ENCODE measurements around the gene RPTOR. TPM values are rescaled to one million over a fixed set of nuclear protein-coding genes. Genes with fewer than 3 reads are reported as not detected.

RPTOR gene
- total and polyA plus RNA-seq, 3 experiments from 2014 or later, result 7.9 to 69.4 (median 63.9) TPM

- Histone ChIP-seq H3K4me3 (ENCODE audit: low read length) (no peak overlapping the region), H3K27me3 (ENCODE audit: insufficient read depth, low read length, poor library complexity, severe bottlenecking) (no peaks in the 10 kb centered on the region), H3K9me3 (ENCODE audit: low read length) (no peaks in the 10 kb centered on the region), H3K4me1 (ENCODE audit: insufficient read depth, low read length) (no peaks in the 10 kb centered on the region), H3K27ac (ENCODE audit: low read depth, low read length) (no peak overlapping the region), H3K36me3 (ENCODE audit: insufficient read depth, low read length) (no peaks in the 10 kb centered on the region)
- H3K36me3 Mint-ChIP-seq, result no peaks in the 10 kb centered on the region
- no peaks in the 10 kb centered on the region for H3K9me3 Mint-ChIP-seq
- ChIA-PET CTCF (no interaction called here), POLR2A (no interaction called here)
- peaks cover 10 to 14% of the 10 kb centered on the region in 2 donors for H3K27me3 Mint-ChIP-seq
- H3K27ac Mint-ChIP-seq, result no peak overlapping the region
- H3K4me1 Mint-ChIP-seq, result no peaks in the 10 kb centered on the region
- H3K4me3 Mint-ChIP-seq, result no peak overlapping the region
- DNase-seq, result no peak
Observed at GRCh38 chr17:80518392-80518791, 26.2 kb upstream of the RPTOR start.

DNA sequence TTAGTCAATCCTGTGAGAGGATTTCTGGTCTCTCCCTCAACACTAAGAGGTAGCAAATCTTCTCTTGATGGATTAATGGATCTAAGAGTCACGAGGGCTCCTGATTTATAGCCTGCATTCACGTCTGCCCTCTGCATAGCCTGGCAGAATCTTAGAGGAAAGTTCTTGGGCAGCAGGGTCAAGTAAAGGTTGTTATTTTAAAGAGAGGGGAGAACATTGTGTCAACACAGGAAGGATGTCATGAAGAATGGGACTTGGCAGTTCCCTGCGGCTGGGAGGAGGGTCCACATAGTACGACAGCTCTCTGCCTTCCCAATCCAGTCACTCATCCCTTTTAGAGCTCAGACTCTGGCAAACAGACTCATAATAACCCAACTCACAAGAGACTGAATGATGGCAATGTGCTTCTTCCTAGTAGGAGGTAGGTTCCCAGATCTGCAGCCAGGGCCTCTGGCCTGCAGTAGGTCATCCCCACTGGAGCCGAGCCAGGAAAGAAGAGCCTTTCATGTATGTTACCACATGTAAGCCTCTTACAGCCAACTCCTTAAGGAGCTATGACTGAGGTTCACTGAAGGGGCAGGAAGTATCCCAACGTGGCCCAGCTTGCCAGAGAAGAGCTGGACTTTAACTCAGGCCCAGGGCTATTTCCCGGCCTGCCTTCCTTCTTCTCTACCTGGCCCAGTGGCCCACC is 25.4 kb upstream of the RPTOR start:
- H3K27me3 Mint-ChIP-seq, result peaks cover 13 to 17% of the 10 kb centered on the region in 2 donors
- no peaks in the 10 kb centered on the region for H3K9me3 Mint-ChIP-seq
- DNase-seq, result no peak
- H3K4me1 Mint-ChIP-seq, result no peaks in the 10 kb centered on the region
- CTCF ChIA-PET, result no interaction called here
- H3K36me3 ChIP-seq (ENCODE audit: insufficient read depth, low read length), result no peaks in the 10 kb centered on the region
- no peak overlapping the region for H3K4me3 Mint-ChIP-seq
- H3K27ac Mint-ChIP-seq, result no peak overlapping the region
- POLR2A ChIA-PET, result no interaction called here
- no peaks in the 10 kb centered on the region for H3K27me3 ChIP-seq (ENCODE audit: insufficient read depth, low read length, poor library complexity, severe bottlenecking)
- H3K4me1 ChIP-seq (ENCODE audit: insufficient read depth, low read length), result no peaks in the 10 kb centered on the region
- no peaks in the 10 kb centered on the region for H3K36me3 Mint-ChIP-seq
- no peaks in the 10 kb centered on the region for H3K9me3 ChIP-seq (ENCODE audit: low read length)
- H3K27ac ChIP-seq (ENCODE audit: low read depth, low read length), result no peak overlapping the region
- H3K4me3 ChIP-seq (ENCODE audit: low read length), result no peak overlapping the region

DNA sequence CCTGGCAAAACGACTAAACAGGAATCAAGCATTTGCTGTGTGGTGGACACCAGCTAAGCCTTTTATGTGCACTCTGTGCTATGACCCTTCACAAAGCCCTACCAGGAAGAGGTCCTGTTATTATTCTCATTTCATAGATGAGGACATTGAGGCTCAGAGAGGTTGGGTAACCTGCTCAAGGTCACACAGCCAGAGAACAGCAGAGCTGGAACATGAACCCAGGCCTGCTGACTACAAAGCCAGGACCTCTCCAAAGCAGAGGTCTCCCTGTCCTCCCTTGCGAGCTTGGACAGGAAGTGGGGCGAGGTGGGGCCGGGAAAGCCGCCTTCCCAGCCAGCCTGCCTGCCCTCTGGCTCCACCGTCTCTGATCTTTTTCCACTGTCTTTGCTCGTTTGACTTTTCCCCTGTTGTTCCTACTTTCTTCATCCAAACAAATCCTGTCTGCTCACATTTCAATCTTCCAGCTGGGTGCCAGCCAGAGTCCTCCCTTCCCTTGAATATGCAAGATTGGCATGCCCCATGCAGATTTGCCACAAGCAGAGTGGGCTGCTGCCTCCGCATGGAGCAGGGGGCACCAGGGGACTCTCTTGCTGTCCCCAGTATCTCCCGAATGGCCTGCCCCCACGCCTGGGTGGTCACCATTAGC is 23.7 kb upstream of the RPTOR start:
- Histone ChIP-seq H3K36me3 (ENCODE audit: insufficient read depth, low read length) (no peaks in the 10 kb centered on the region), H3K27ac (ENCODE audit: low read depth, low read length) (no peak overlapping the region), H3K4me1 (ENCODE audit: insufficient read depth, low read length) (no peaks in the 10 kb centered on the region), H3K27me3 (ENCODE audit: insufficient read depth, low read length, poor library complexity, severe bottlenecking) (no peaks in the 10 kb centered on the region), H3K9me3 (ENCODE audit: low read length) (no peaks in the 10 kb centered on the region), H3K4me3 (ENCODE audit: low read length) (no peak overlapping the region)
- ChIA-PET CTCF (no interaction called here), POLR2A (no interaction called here)
- no peaks in the 10 kb centered on the region for H3K36me3 Mint-ChIP-seq
- no peaks in the 10 kb centered on the region for H3K4me1 Mint-ChIP-seq
- no peak overlapping the region for H3K27ac Mint-ChIP-seq
- H3K4me3 Mint-ChIP-seq, result no peak overlapping the region
- H3K27me3 Mint-ChIP-seq, result peaks cover 19 to 21% of the 10 kb centered on the region in 2 donors
- DNase-seq, result no peak
- H3K9me3 Mint-ChIP-seq, result no peaks in the 10 kb centered on the region

DNA sequence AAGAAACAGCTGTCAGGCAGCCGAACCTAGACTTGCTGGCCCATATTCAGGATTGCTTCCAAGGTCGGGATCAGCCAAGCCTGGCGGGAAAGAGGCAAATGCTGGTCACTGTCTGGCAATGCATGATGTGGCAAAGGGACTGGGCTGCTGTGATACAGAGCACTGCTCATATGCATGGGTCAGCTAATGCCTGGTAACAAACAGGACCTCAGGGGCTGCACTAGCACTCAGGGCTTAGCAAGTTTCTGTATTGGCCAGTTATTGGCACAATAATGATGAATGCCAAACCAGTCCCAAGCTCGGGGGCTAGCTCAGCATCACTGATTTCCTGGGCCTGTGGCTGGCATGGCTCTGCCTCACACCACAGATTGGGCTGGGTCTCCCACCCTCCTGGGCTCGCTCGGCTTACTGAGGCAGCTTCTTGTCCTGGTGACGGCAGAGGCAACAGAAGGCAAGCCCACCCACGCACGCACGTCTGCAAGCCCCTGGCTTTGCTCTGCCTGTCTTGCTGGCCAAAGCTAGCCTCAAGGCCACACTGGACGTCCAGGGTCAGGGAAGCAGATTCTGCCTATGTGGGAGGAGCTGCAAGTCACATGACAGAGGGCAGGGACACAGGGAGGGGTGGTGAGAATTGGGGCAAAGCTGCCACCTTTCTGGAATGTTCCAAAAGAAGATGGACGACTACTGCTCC is 21.4 kb upstream of the RPTOR start:
- Histone ChIP-seq H3K9me3 (ENCODE audit: low read length) (no peaks in the 10 kb centered on the region), H3K4me3 (ENCODE audit: low read length) (no peak overlapping the region), H3K27ac (ENCODE audit: low read depth, low read length) (no peak overlapping the region), H3K36me3 (ENCODE audit: insufficient read depth, low read length) (no peaks in the 10 kb centered on the region), H3K4me1 (ENCODE audit: insufficient read depth, low read length) (no peaks in the 10 kb centered on the region), H3K27me3 (ENCODE audit: insufficient read depth, low read length, poor library complexity, severe bottlenecking) (no peaks in the 10 kb centered on the region)
- ChIA-PET CTCF (no interaction called here), POLR2A (no interaction called here)
- no peaks in the 10 kb centered on the region for H3K9me3 Mint-ChIP-seq
- H3K4me1 Mint-ChIP-seq, result no peaks in the 10 kb centered on the region
- H3K4me3 Mint-ChIP-seq, result no peak overlapping the region
- no peaks in the 10 kb centered on the region for H3K36me3 Mint-ChIP-seq
- H3K27me3 Mint-ChIP-seq, result peaks cover 24 to 36% of the 10 kb centered on the region in 2 donors
- no peak for DNase-seq
- H3K27ac Mint-ChIP-seq, result no peak overlapping the region

DNA sequence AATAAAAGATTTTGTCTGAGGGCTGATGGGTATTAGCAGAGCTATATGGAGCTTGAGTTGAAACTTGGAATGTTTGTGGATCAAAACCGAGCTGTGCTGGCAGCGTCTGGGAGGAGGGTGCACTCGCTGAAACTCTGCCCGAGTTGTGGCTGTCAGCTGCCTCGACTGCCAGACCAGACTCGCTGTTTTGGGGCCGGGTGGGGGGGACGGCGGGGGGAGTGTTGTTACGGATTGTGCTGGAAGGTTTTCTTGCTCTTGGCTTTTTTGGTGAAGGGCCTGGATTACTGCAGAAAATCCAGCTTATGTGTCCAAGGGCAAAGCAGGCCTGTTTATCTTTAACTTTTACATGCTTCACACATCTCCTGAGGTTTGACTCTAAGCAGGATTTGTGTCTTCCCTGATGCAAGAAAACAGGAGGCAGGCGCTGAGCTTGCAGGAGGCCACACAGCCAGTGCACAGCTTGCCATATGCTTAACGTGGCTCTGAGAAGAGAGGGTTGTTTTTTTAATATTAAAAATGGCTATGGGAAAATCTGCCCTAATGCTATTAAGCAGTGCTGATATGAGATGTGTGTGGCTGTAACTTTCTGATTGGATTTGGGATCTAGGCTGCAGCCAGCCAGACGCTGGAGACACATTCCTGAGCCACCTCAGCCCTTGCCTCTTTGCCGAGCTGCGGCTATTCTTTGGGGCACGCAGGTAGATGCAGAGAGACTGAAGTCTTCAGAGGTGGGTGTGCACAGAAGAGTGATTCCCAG is 20.5 kb upstream of the RPTOR start:
- ChIA-PET CTCF (no interaction called here), POLR2A (no interaction called here)
- Histone ChIP-seq H3K27me3 (ENCODE audit: insufficient read depth, low read length, poor library complexity, severe bottlenecking) (no peaks in the 10 kb centered on the region), H3K36me3 (ENCODE audit: insufficient read depth, low read length) (no peaks in the 10 kb centered on the region), H3K27ac (ENCODE audit: low read depth, low read length) (no peak overlapping the region), H3K4me3 (ENCODE audit: low read length) (no peak overlapping the region), H3K9me3 (ENCODE audit: low read length) (no peaks in the 10 kb centered on the region), H3K4me1 (ENCODE audit: insufficient read depth, low read length) (no peaks in the 10 kb centered on the region)
- Mint-ChIP-seq H3K4me1 (no peaks in the 10 kb centered on the region), H3K4me3 (no peak overlapping the region), H3K27ac (no peak overlapping the region), H3K27me3 (peaks cover 25 to 37% of the 10 kb centered on the region in 2 donors), H3K36me3 (no peaks in the 10 kb centered on the region), H3K9me3 (no peaks in the 10 kb centered on the region)
- no peak for DNase-seq

DNA sequence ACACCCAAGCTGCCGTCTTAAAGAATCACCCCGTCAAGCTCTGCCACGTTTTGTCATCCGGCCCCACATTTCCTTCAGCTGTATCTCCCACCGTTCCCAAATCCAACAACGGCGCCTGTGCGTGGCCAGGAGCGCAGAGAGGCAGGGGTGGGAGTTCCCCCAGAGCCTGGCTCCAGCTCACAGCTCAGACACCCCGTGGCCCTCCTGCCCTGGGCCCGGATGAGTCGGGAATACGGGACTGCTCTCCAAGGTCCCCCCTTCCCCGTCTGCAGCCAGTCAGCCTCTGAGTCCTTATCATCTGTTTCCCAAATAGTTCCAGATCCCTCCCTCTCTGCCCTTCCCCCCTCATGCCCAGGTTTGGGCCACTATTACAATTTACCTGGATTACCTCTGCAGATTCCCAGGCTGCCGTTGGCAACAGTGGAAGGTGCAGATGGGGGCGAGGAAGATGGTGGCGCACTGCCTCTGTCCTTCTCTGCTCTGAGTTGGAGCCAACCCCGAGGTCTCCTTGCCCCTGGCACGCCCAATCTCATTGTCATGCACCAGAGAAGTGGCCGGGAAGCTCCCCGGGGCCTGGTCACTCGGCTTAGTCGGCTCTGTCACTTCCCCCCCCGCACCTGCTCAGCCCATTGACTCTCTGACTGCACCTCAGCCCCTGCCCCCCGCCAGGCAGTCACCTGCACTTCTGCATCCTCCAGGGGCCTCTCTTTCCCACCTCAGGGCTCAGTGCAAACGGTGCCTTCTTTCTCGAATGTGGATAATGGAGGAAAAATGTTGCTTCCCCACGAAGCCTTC is 18.3 kb upstream of the RPTOR start:
- Mint-ChIP-seq H3K4me3 (no peak overlapping the region), H3K4me1 (no peaks in the 10 kb centered on the region), H3K9me3 (no peaks in the 10 kb centered on the region), H3K36me3 (no peaks in the 10 kb centered on the region), H3K27ac (no peak overlapping the region), H3K27me3 (peaks cover 11 to 37% of the 10 kb centered on the region in 2 donors)
- H3K36me3 ChIP-seq (ENCODE audit: insufficient read depth, low read length), result no peaks in the 10 kb centered on the region
- ChIA-PET POLR2A (no interaction called here), CTCF (no interaction called here)
- H3K9me3 ChIP-seq (ENCODE audit: low read length), result no peaks in the 10 kb centered on the region
- no peak overlapping the region for H3K4me3 ChIP-seq (ENCODE audit: low read length)
- H3K27me3 ChIP-seq (ENCODE audit: insufficient read depth, low read length, poor library complexity, severe bottlenecking), result no peaks in the 10 kb centered on the region
- no peak overlapping the region for H3K27ac ChIP-seq (ENCODE audit: low read depth, low read length)
- no peaks in the 10 kb centered on the region for H3K4me1 ChIP-seq (ENCODE audit: insufficient read depth, low read length)
- no peak for DNase-seq

GRCh38 chr17:80527016-80527645 is 17.5 kb upstream of the RPTOR start:
- Histone ChIP-seq H3K27me3 (ENCODE audit: insufficient read depth, low read length, poor library complexity, severe bottlenecking) (no peaks in the 10 kb centered on the region), H3K4me1 (ENCODE audit: insufficient read depth, low read length) (no peaks in the 10 kb centered on the region), H3K36me3 (ENCODE audit: insufficient read depth, low read length) (no peaks in the 10 kb centered on the region), H3K9me3 (ENCODE audit: low read length) (no peaks in the 10 kb centered on the region), H3K4me3 (ENCODE audit: low read length) (no peak overlapping the region), H3K27ac (ENCODE audit: low read depth, low read length) (no peak overlapping the region)
- CTCF ChIA-PET, result no interaction called here
- Mint-ChIP-seq H3K27ac (no peak overlapping the region), H3K36me3 (no peaks in the 10 kb centered on the region), H3K27me3 (peaks cover 11 to 42% of the 10 kb centered on the region in 2 donors), H3K4me1 (no peaks in the 10 kb centered on the region), H3K4me3 (no peak overlapping the region), H3K9me3 (no peaks in the 10 kb centered on the region)
- POLR2A ChIA-PET, result no interaction called here
- no peak for DNase-seq

Measured in CD8-positive, alpha-beta memory T cell (primary cell).